ENCODE measurements around the gene ANTXR1.

- TF ChIP-seq, protein P1, sequence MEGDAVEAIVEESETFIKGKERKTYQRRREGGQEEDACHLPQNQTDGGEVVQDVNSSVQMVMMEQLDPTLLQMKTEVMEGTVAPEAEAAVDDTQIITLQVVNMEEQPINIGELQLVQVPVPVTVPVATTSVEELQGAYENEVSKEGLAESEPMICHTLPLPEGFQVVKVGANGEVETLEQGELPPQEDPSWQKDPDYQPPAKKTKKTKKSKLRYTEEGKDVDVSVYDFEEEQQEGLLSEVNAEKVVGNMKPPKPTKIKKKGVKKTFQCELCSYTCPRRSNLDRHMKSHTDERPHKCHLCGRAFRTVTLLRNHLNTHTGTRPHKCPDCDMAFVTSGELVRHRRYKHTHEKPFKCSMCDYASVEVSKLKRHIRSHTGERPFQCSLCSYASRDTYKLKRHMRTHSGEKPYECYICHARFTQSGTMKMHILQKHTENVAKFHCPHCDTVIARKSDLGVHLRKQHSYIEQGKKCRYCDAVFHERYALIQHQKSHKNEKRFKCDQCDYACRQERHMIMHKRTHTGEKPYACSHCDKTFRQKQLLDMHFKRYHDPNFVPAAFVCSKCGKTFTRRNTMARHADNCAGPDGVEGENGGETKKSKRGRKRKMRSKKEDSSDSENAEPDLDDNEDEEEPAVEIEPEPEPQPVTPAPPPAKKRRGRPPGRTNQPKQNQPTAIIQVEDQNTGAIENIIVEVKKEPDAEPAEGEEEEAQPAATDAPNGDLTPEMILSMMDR (IDR thresholded peaks at IDR 0.05; ENCODE audit: extremely low read depth in 1 of 2, insufficient read depth in 1 of 2, low read depth in 1 of 2, low read length in 2 of 2): no peak
- TF ChIP-seq MYC (IDR thresholded peaks at IDR 0.05; ENCODE audit: low read depth, low read length): no peak
Measured at GRCh38 chr2:69210385-69210784, 197.4 kb downstream of the ANTXR1 start.
